GM19099 (cell line): ENCODE results near the gene FMNL2.

ENCODE experiments used
- POLR2A ChIP-seq: IDR thresholded peaks from 3 replicates; pipeline ENCODE4 v1.6.1; 2011; ENCODE audit warnings: low read depth; ENCODE audit not compliant: insufficient read length; ENCODE audit errors: extremely low read depth

The FMNL2 gene

DNA sequence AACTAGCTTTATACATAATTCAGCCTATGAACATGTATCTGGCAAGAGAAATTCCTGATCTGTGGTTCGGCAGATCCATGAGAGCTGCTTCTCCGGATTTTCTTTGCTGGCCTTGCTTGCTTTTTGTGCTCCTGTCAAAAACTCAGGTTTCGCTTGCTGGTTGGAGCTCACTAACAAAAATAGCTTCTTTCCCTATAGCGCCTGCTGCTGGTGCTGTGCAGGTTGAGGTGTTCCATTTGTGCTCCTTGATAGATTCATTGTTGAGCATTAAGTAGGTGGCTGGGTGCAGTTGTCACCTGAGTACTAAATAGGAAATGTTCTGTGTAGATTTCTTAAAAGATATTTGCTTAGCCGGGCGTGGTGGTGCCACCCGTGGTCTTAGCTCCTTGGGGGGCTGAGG lies 234.2 kb downstream of the FMNL2 start:
- no peak for TF ChIP-seq POLR2A

DNA sequence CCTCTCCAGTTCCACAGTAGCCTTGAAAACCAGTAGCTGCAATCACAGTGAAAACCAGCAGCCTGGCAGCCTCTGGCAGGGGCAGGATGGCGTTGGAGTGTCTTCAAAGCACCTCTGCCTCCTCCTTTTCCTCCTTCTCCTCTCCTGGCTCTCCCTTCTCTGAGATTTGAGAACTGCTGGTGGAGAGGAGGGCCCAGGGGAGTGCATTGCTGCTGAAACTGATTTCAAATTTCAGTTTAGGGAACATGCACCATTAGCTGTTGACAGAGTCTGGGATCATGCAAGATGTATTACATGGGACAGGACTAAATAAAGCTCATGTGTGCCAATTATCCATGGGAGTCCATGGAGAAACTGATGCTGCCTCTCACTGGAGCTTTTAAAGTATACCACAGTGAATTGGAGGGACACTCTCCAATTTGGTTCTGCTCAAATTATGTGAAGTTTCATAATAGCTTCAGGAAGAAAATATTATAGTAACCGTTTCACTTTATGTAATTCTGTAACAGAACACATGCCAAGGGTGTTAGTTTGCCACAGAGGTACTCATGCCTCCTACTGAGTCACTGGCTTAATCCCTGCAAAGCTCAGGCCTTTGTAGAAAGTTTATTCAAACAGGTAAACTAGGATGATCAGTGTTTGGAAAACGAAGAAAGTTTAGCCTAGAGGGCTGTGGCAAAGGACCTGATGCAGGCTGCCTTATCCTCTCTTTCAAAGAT lies 236.2 kb downstream of the FMNL2 start:
- no peak for TF ChIP-seq POLR2A

DNA sequence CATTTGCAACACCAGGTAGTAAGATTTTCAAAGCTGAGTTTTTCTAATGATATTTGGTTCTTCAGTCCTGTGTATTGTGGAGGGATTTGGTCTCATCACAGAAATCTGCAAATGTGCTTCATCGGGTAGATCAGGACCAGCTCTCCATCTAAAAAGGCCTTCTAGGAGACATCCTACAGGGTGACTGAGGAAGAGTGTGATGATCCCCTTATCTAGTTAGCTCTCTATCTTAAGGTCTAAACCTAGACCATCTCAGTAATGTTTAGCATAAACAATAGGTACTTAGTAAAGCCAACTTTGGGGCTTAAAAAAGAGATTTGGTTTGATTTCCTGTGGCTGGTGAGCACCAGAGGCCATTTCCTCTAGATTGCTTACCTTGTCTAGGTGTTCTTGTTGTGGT lies 237.1 kb downstream of the FMNL2 start:
- TF ChIP-seq POLR2A, result no peak

DNA sequence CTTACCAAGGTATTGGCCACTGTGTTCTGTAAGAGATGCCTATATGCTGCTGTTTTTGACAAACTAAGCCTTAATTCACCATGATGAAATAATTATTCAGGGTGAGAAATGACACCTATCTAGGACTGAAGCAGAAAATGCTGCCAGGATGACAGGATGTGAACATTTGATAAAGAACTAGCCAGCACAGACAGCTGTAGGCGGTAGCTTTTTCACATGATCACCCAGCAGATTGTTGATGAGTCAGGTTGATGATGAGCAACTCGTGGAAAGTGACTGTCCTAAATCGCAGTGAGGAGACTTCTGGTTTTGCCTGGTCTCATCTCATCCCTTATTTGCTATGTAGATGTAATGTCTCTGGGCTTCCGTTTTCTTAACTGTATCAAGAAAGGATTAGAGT lies 238.2 kb downstream of the FMNL2 start:
- TF ChIP-seq POLR2A, result no peak

DNA sequence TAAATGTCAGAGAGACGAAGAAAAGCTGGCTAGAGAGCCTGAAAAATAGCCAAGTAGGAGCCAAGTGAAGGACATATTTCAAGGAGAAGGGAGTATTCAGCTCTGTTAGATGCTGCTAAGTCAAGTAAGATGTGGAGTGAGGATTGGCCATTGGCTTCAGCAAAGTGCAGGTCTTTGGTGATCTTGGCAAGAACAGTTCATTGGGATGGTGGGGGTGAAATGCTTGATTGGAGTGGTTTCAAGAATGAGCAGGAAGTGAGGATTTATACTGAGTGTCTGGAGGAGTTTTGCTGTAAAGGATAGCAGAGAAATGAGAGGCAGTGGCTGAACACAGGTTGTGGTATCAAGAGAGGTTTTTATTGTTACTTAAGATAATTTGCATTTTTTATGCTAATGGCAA lies 242.6 kb downstream of the FMNL2 start:
- TF ChIP-seq POLR2A, result no peak

DNA sequence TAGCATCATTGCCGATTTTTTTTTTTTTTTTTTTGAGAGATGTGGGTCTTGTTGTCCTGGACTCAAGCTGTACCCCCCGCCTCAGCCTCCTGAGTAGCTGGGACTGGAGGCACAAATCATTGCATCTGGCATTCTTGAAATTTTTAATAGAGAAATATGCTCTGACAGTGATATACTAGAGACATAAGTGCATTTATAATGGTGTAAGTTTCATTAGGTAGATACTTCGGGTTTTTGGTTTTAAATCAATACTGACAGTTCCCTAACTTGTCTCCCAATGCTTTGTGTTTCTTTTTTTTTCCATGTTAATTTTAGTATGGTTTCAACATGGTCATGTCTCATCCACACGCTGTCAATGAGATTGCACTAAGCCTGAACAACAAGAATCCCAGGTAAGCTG lies 243.6 kb downstream of the FMNL2 start:
- TF ChIP-seq POLR2A, result no peak

DNA sequence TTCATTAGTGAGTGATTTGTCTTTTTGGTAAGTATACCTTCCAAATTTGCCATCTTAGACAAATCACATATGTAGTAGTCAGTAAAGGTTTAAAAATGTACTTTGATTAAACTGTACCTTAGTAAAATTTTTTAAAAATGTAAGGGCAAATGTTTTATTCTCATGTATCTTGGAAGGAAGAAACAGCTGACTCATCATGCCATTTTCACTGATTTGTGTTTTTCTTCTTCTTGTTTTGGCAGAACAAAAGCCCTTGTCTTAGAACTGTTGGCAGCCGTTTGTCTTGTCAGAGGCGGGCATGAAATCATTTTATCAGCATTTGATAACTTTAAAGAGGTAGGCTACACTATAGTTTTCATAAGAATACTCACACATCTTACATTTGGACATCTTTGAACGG lies 245.7 kb downstream of the FMNL2 start:
- TF ChIP-seq POLR2A, result no peak

DNA sequence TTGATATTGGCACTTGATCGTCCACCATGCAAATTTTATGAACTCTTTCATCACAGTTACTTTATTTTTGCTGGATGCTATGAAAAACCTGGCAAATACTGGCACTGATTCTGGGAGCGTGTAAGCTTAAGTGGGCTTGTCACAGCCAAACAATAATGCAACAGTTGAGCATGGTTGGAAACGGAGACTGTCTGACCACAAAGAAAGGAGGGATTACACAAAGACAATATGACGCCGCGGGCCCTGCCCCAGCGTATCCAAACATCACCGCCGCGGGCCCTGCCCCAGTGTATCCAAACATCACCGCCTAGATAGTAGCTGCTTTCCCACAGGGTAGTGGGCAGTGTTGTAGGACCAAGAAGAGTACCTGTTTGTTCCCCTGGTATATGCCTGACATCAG lies 246.4 kb downstream of the FMNL2 start:
- no peak for TF ChIP-seq POLR2A

DNA sequence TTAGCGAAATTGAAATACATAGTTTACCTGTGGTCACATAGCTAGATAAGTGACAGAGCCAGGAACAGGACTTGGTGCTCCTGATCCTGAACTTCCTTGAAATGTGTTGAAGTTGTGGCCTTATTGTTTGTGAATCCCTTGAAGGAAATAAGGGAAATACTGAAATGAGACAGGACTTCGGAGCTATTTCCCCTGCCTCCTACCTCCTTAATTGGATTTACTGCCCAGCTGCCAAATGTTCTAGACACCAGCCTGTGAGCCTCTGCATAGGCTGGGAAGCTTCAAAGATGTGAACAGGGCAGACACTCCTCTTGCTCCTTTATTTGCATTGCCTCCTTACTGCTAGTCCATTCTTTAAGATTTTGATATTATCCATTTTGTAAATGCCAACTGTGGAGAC lies 247.1 kb downstream of the FMNL2 start:
- TF ChIP-seq POLR2A, result no peak

DNA sequence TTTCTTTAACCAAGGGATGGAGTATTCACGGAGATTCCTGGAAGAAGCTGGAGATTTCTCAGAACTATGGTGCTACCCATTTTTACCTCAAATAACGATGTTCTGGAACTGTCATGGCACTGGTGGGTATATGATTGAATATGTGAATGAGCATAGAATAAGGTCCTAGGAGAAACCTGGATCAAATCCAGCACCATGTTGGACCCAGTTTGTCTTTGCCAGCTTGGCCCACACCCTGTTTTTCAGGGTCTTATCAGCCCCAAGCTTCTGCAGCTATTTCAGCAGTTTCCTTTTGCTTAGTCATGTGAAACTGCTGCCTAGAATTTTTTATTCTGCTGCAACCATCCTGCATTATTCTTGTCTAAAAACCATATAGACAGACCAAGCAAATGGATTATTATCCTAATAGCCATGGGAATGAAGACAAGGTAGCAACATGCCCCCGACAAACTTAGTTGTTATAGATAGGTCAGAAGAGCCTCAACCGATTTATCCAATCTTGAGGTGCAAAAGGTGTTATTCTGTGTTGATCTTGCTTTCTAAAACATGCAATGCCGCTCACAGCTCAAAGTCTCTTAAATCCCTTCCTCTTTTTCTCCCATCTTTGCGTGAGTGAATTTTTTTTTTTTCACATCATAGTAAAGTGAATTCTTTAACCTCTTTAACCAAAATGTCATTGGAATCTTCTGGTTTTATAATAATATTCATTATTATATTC lies 248.7 kb downstream of the FMNL2 start:
- TF ChIP-seq POLR2A, result no peak

DNA sequence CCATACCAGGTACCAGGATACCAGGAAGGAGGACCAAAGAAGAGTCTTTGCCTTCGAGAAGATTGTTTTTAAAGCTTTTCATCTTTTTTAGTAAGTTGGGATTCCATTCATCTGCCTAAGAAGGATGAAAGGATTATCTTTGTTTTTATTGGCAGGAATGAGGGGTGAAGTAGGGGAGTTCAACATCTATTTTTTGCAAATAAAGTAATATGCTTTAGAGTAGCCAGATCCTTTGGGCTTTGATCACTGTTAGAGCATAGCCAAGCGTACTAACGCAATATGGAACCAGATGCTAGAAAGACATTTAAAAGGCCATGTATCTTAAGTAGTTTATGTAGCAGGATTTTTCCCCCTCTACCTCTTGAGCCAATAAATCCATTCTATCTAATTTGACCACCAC lies 249.3 kb downstream of the FMNL2 start:
- no peak for TF ChIP-seq POLR2A

DNA sequence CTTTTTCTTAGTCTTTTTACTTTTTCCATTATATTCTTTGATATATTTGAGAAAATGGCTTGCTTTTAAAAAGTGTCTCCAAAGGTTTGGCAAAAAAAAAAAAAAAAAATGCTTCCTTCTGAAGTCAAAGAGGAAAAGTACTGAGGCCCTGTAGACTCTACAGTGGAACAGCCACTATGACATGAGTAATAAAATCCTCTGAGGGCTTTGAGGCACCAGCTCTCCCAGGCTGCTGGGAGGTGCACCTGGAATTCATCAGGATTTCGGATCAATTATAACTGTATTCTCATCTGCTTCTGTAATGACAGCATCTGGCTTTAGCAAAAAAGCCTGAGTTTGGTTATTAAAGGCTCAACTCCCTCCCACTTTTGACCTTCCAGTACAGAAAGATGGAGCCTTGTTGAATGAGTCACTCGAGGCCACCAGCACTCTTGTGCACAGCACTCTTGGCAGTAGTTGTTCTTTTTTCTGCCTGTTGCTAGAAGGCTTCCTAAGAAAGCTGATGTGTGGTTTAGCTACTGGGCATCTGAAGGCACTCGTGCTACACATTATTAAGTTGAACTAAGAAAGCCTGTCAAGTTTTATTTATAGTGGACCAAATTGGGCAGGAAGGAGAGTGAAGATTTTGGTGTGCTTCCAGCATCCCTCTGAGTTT lies 251.0 kb downstream of the FMNL2 start:
- TF ChIP-seq POLR2A, result no peak

DNA sequence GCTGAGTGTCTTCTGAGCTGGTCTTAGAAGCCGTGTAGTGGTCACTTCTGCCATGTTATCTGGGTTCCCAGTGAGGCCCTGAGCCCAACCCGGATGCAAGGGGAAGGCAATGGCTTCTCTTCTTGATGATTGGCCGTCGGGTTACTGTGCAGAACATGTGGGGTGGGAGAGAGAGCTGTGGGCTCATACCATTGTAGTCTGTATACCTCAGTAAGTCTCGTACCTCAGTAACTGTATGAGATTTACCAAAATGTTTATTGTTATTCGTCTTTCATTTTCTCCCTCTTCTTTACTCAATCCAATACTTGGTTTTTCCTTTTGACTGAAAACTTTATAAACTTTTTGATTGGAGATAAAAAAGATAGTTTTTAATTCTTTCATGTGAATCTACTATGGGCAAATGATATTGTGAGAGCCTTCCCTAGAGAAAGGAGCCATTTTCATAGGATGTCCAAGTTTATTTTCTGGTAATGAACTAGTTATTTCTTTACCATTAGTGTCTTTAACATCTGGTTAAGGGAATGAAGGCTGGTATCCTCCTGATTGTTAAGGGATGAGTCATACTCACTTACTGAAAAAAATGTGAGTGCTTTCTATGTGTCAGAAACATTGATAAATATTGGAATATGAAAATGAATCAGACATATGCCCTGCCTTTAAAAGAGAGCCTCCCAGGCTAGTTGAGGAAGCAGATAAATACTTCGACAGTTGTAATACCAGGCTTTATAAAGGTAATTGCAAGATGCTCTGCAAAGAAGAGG lies 252.4 kb downstream of the FMNL2 start:
- TF ChIP-seq POLR2A, result no peak

DNA sequence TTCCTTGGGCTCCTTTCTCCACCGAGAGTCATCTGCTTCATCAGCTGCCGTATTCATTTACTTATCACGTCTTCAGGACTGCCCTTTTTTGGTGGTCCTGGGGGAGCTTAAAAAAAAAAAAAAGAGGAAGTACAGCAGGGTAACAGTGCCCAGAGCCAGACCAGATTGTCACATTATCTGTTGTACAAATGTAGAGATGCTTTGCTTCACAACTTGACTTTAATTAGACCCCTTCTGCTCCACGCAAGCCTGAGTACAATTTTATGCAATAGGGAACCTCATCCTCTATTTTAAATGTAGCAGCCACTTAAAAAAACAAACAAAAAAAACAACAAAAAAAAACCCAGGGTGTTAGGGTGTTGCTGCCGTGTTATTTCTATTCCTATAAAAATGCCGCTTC lies 254.0 kb downstream of the FMNL2 start:
- no peak for TF ChIP-seq POLR2A

DNA sequence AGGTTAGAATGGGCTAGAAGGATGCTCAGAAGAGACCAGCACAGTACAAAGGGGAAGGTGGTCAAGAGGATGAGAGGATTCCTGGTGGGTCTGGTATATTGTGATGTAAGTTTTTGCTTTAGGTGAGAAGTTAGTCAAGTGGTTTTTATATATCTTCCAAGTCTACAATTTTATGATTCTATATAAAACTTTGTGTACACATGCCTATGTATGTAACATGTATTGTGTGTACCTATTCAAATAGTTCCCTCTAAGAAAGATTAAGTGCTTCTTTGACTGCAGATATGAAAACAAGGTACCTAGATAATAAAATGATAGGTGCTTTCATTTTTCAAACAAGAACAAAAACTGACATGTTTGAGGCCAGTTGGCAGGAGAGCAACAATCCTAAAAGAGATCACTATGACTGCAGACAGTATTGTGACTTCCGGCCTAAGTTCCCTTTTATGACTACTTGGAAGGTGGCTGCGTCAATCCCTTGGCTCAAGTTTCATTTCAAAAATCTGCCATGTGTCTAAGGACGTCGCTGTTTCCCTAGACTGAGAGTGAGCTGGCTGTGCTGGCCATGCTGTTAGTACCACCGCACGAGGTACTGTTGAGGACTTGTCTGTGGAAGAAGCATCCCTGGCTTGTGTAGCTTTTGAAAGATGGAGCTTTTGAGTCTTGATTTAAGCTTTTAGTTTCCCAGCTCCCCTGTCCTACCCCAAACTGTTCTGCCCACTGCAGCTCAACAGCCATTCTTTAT lies 259.2 kb downstream of the FMNL2 start:
- TF ChIP-seq POLR2A, result no peak
